Trophoblast cell (in vitro differentiated cells and primary cell): ENCODE data around the gene NTNG1.
A peak's percentile ranks its signal among the peaks of the same experiment; 100 is the strongest.

Experiments used
- DNase-seq, 2 donors: peaks; one replicate each; pipeline ENCODE4 v3.0.0-alpha.2; 2016
- H2AFZ ChIP-seq: 2 replicates; pipeline ENCODE4 v1.6.1; 2013; ENCODE audit warnings: low read length, moderate library complexity, mild to moderate bottlenecking; ENCODE audit not compliant: insufficient read depth, poor library complexity
- H2AK5ac ChIP-seq: 2 replicates; pipeline ENCODE4 v1.6.1; 2013; ENCODE audit warnings: mild to moderate bottlenecking, low read length
- H2BK120ac ChIP-seq: 2 replicates; pipeline ENCODE4 v1.6.1; 2013; ENCODE audit warnings: low read length, mild to moderate bottlenecking, moderate library complexity; ENCODE audit not compliant: insufficient read depth, poor library complexity
- H2BK12ac ChIP-seq: 2 replicates; pipeline ENCODE4 v1.6.1; 2013; ENCODE audit warnings: mild to moderate bottlenecking, low read length, moderate library complexity
- H2BK5ac ChIP-seq: 2 replicates; pipeline ENCODE4 v1.6.1; 2013; ENCODE audit warnings: low read length, low read depth, moderate library complexity, mild to moderate bottlenecking; ENCODE audit not compliant: poor library complexity
- H3K14ac ChIP-seq: 2 replicates; pipeline ENCODE4 v1.6.1; 2013; ENCODE audit warnings: mild to moderate bottlenecking, low read length
- H3K18ac ChIP-seq: 2 replicates; pipeline ENCODE4 v1.6.1; 2013; ENCODE audit warnings: mild to moderate bottlenecking, low read length
- H3K23ac ChIP-seq: 2 replicates; pipeline ENCODE4 v1.6.1; 2013; ENCODE audit warnings: low read length
- H3K27ac ChIP-seq: 2 replicates; pipeline ENCODE4 v1.5.1; 2013; ENCODE audit warnings: low read depth, mild to moderate bottlenecking, inconsistent platforms, low read length, moderate library complexity
- H3K27me3 ChIP-seq: 2 replicates; pipeline ENCODE4 v1.6.1; 2013; ENCODE audit warnings: inconsistent platforms, mild to moderate bottlenecking, low read length, moderate library complexity; ENCODE audit not compliant: insufficient read depth
- H3K36me3 ChIP-seq, 2 experiments: 1 replicate in 1 of 2; 2 replicates in 1 of 2; pipeline ENCODE4 v1.6.1; 2013; ENCODE audit warnings: low read length in 2 of 2, mild to moderate bottlenecking in 2 of 2, moderate library complexity in 1 of 2; ENCODE audit not compliant: insufficient read depth in 2 of 2, control insufficient read depth in 1 of 2
- H3K4ac ChIP-seq: 2 replicates; pipeline ENCODE4 v1.6.1; 2013; ENCODE audit warnings: low read depth, mild to moderate bottlenecking, low read length, moderate library complexity
- H3K4me1 ChIP-seq, 2 experiments: 1 replicate in 1 of 2; 2 replicates in 1 of 2; pipeline ENCODE4 v1.6.1; 2013; ENCODE audit warnings: low read length in 2 of 2, mild to moderate bottlenecking in 2 of 2, moderate library complexity in 1 of 2; ENCODE audit not compliant: insufficient read depth in 2 of 2, control insufficient read depth in 1 of 2
- H3K4me2 ChIP-seq: 2 replicates; pipeline ENCODE4 v1.6.1; 2013; ENCODE audit warnings: inconsistent platforms, mild to moderate bottlenecking, low read length, moderate library complexity
- H3K4me3 ChIP-seq: 2 replicates; pipeline ENCODE4 v1.5.1; 2013; ENCODE audit warnings: mild to moderate bottlenecking, low read depth, low read length, inconsistent platforms
- H3K79me1 ChIP-seq: one replicate; pipeline ENCODE4 v1.6.1; 2013; ENCODE audit warnings: low read length
- H3K79me2 ChIP-seq: 2 replicates; pipeline ENCODE4 v1.6.1; 2013; ENCODE audit warnings: low read length, mild to moderate bottlenecking; ENCODE audit not compliant: control insufficient read depth, insufficient read depth, poor library complexity
- H3K9ac ChIP-seq: 2 replicates; pipeline ENCODE4 v1.6.1; 2013; ENCODE audit warnings: mild to moderate bottlenecking, low read length
- H3K9me3 ChIP-seq: 2 replicates; pipeline ENCODE4 v1.6.1; 2013; ENCODE audit warnings: low read depth, mild to moderate bottlenecking, control low read depth, inconsistent platforms, low read length; ENCODE audit not compliant: insufficient read depth
- H4K12ac ChIP-seq: 2 replicates; pipeline ENCODE4 v1.6.1; 2013; ENCODE audit warnings: low read depth, mild to moderate bottlenecking, low read length, moderate library complexity
- H4K8ac ChIP-seq: 2 replicates; pipeline ENCODE4 v1.6.1; 2013; ENCODE audit warnings: low read depth, mild to moderate bottlenecking, low read length, moderate library complexity
- H4K91ac ChIP-seq: one replicate; pipeline ENCODE4 v1.6.1; 2013; ENCODE audit warnings: low read depth, mild to moderate bottlenecking, low read length, moderate library complexity
- WGBS: extraction: QIAGEN DNeasy Blood & Tissue Kit; methylation state at CpG from one replicate; pipeline ENCODE4 v1.1.7; 2013; ENCODE audit warnings: missing lambda C conversion rate; ENCODE audit not compliant: insufficient read length, insufficient coverage; ENCODE audit errors: extremely low coverage; 5-methylcytosine and 5-hydroxymethylcytosine counted together

The NTNG1 gene

DNA sequence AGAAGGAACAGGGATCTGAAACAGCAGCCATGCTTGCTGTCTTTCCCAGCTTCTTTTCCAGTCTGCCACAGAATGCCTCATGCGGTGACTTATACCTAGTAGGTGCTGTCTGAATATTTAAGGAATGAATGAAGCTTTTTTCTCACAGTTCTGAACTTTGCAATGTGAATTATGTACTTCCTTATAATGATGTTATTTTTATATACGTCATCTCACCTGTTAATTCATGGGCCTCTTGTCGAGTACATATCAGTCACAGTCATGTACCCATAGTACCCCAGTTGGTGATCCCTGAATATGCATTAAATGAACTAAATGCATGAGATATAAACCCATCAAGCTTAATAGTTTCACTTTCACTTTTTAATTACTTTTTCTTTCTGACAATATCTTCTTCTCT is 132.7 kb downstream of the NTNG1 start:
- Histone ChIP-seq H3K27me3 (no peaks in the 10 kb centered on the region), H3K18ac (no peak overlapping the region), H2AFZ (no peak overlapping the region), H2BK12ac (no peak overlapping the region), H4K91ac (no peak overlapping the region), H3K23ac (no peak overlapping the region), H3K79me2 (no peaks in the 10 kb centered on the region), H3K36me3 (no peaks in the 10 kb centered on the region), H3K4me2 (no peak overlapping the region), H3K14ac (no peak overlapping the region), H2BK5ac (no peak overlapping the region), H4K8ac (no peak overlapping the region), H3K4me3 (no peak overlapping the region), H3K9ac (no peak overlapping the region), H2AK5ac (no peak overlapping the region), H3K79me1 (no peaks in the 10 kb centered on the region), H3K4ac (no peak overlapping the region), H3K27ac (no peak overlapping the region), H4K12ac (no peak overlapping the region), H3K4me1 (no peaks in the 10 kb centered on the region), H2BK120ac (no peak overlapping the region), H3K9me3 (no peaks in the 10 kb centered on the region)
- peak in 1 of 2 donors; percentile 2 for DNase-seq
- no CpG with 5 or more reads among the region's 3 CpGs for WGBS

DNA sequence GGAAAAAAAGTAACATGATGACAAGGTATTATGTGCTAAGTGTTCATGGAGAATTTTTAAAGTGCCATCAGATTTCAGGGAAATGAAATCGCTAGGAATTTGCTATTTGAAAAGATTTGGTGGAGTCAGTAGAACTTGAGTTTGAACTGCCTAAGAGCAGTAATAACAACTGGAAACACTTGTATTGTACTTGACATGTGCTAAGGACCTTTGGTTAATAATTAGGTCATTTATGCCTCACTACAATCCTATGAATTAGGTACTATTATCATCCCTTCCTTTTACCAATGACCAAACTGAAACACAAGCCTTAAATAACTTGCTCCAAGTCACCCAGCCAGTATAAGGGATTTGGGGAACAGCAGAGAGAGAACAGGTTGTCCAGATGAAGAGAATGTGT is 133.4 kb downstream of the NTNG1 start:
- H3K18ac ChIP-seq: no peak overlapping the region
- DNase-seq: no peak
- H4K12ac ChIP-seq: no peak overlapping the region
- H3K4me1 ChIP-seq: no peaks in the 10 kb centered on the region
- H3K79me1 ChIP-seq: no peaks in the 10 kb centered on the region
- no peaks in the 10 kb centered on the region for H3K9me3 ChIP-seq
- no peak overlapping the region for H3K23ac ChIP-seq
- no peak overlapping the region for H2AK5ac ChIP-seq
- no CpG with 5 or more reads among the region's 1 CpG for WGBS
- H3K27ac ChIP-seq: no peak overlapping the region
- no peak overlapping the region for H3K4me2 ChIP-seq
- H3K4me3 ChIP-seq: no peak overlapping the region
- no peak overlapping the region for H4K91ac ChIP-seq
- no peak overlapping the region for H2BK5ac ChIP-seq
- no peak overlapping the region for H2BK12ac ChIP-seq
- H3K9ac ChIP-seq: no peak overlapping the region
- no peak overlapping the region for H3K4ac ChIP-seq
- H3K79me2 ChIP-seq: no peaks in the 10 kb centered on the region
- H3K14ac ChIP-seq: no peak overlapping the region
- no peak overlapping the region for H4K8ac ChIP-seq
- H2BK120ac ChIP-seq: no peak overlapping the region
- no peaks in the 10 kb centered on the region for H3K27me3 ChIP-seq
- no peak overlapping the region for H2AFZ ChIP-seq
- H3K36me3 ChIP-seq: no peaks in the 10 kb centered on the region

- Histone ChIP-seq H3K18ac (no peak overlapping the region), H3K14ac (no peak overlapping the region), H2BK5ac (no peak overlapping the region), H3K9me3 (no peaks in the 10 kb centered on the region), H3K79me2 (no peaks in the 10 kb centered on the region), H3K79me1 (no peaks in the 10 kb centered on the region), H3K36me3 (no peaks in the 10 kb centered on the region), H4K8ac (no peak overlapping the region), H3K27ac (no peak overlapping the region), H2AFZ (no peak overlapping the region), H4K12ac (no peak overlapping the region), H2BK12ac (no peak overlapping the region), H3K4me1 (no peaks in the 10 kb centered on the region), H3K4me2 (no peak overlapping the region), H3K9ac (no peak overlapping the region), H3K23ac (no peak overlapping the region), H2AK5ac (no peak overlapping the region), H3K4me3 (no peak overlapping the region), H2BK120ac (no peak overlapping the region), H3K4ac (no peak overlapping the region), H4K91ac (no peak overlapping the region), H3K27me3 (no peaks in the 10 kb centered on the region)
- no peak for DNase-seq
- WGBS: no CpG with 5 or more reads among the region's 1 CpG
These were observed 135.4 kb downstream of the NTNG1 start for GRCh38 chr1:107276247-107276646.

DNA sequence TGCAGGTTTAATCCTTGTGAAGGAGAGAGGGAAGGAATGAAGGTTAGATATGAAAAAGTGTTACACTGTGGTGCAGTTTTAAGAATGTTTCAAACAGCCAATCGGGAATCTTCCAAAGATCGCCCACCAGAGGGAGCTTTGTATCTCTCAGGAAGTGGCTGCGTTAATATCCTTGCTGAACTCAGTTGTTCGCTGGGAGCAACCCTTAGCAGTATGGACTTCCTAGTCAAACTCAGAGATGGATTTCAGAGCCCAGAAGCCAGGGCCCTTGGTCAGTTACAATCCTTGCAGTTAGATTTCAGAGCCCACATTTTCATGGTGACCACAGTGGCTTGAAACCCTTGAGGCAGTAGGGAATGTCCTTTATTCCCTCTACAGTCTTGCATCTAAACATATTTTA is 136.2 kb downstream of the NTNG1 start:
- Histone ChIP-seq H3K4me1 (no peaks in the 10 kb centered on the region), H3K79me2 (no peaks in the 10 kb centered on the region), H2BK5ac (no peak overlapping the region), H2AFZ (no peak overlapping the region), H4K91ac (no peak overlapping the region), H3K27me3 (no peaks in the 10 kb centered on the region), H3K4me2 (no peak overlapping the region), H3K18ac (no peak overlapping the region), H3K9me3 (no peaks in the 10 kb centered on the region), H2BK12ac (no peak overlapping the region), H4K12ac (no peak overlapping the region), H3K36me3 (no peaks in the 10 kb centered on the region), H3K4ac (no peak overlapping the region), H3K23ac (no peak overlapping the region), H3K79me1 (no peaks in the 10 kb centered on the region), H2BK120ac (no peak overlapping the region), H3K4me3 (no peak overlapping the region), H3K9ac (no peak overlapping the region), H3K27ac (no peak overlapping the region), H3K14ac (no peak overlapping the region), H4K8ac (no peak overlapping the region), H2AK5ac (no peak overlapping the region)
- WGBS: no CpG with 5 or more reads among the region's 4 CpGs
- peak; percentile 39 to 72 for DNase-seq
